IPS-11a (cell line): Measurements from ENCODE around the gene CCDC184.

ENCODE experiments used
- H3K4me3 ChIP-seq: one replicate; pipeline ENCODE4 v1.5.1; 2013; ENCODE audit warnings: low read depth, low read length, control low read depth

Gene CCDC184

GRCh38 chr12:48177982-48178381, 5.5 kb upstream of the CCDC184 start:
- no peak overlapping the region for H3K4me3 ChIP-seq

GRCh38 chr12:48179466-48179865, 4.0 kb upstream of the CCDC184 start:
- no peak overlapping the region for H3K4me3 ChIP-seq

DNA sequence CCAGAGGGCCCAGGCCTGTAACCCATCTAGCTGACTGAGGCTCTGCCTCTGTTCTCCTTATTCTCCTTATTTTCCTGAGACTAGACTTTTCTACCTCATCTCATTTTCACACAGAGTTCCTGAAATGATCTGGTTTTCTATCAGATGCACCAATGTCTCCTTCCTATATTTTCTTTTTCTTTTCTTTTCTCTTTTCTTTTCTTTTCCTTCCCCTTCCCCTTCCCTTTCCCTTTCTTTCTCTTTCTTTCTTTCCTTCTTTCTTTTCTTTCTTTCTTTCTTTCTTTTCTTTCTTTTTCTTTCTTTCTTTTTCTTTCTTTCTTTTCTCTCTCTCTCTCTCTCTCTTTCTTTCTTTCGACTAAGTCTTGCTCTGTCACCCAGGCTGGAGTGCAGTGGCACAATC, 3.0 kb upstream of the CCDC184 start:
- H3K4me3 ChIP-seq: no peak overlapping the region

- no peak overlapping the region for H3K4me3 ChIP-seq
Measured at GRCh38 chr12:48180857-48181495, 2.5 kb upstream of the CCDC184 start.

DNA sequence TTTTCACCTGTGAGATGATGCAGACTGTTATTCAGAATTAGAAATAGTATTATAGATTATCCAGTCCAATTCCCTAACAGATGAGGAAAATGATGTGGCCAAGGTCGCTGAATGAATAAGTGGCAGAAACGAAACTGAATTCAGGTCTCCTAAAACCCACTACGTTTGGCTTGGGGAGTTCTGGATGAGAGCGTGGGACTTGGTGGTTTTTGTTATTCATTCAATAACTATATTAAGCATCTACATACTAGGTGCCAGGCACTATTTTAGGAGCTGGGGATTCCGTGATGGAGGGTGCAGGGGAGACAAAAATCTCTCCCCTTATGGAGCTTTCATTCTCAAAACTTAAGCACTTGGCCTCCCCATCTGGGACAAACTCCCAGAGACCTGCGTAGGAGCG, 813 bp upstream of the CCDC184 start:
- H3K4me3 ChIP-seq: peak overlapping the region; percentile 53

DNA sequence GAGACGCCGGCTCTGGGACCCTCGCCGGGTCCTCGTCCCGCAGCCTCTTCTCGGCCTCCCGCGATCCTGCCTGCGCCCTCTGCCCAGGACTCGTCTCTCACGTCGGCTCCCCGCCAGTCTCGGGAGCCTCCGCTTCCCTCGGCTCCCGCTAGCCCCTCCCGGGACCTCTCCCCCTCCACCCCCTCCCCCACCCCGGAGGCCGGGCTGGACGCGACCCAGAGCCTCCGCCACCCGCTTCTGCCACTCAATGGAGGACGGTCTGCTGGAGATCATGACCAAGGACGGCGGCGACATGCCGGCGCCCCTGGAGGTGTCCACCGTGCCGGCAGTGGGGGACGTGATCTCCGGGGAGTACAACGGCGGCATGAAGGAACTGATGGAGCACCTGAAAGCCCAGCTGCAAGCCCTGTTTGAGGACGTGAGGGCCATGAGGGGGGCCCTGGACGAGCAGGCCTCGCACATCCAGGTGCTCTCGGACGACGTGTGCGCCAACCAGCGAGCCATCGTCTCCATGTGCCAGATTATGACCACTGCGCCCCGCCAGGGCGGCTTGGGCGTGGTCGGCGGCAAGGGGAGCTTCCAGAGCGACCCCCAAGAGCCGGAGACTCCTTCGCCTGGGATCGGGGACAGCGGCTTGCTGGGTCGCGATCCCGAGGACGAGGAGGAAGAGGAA, 568 bp downstream of the CCDC184 start:
- H3K4me3 ChIP-seq: peak overlapping the region; percentile 53

- H3K4me3 ChIP-seq: peak overlapping the region; percentile 30
Measured at GRCh38 chr12:48184549-48184922, 1.1 kb downstream of the CCDC184 start.

DNA sequence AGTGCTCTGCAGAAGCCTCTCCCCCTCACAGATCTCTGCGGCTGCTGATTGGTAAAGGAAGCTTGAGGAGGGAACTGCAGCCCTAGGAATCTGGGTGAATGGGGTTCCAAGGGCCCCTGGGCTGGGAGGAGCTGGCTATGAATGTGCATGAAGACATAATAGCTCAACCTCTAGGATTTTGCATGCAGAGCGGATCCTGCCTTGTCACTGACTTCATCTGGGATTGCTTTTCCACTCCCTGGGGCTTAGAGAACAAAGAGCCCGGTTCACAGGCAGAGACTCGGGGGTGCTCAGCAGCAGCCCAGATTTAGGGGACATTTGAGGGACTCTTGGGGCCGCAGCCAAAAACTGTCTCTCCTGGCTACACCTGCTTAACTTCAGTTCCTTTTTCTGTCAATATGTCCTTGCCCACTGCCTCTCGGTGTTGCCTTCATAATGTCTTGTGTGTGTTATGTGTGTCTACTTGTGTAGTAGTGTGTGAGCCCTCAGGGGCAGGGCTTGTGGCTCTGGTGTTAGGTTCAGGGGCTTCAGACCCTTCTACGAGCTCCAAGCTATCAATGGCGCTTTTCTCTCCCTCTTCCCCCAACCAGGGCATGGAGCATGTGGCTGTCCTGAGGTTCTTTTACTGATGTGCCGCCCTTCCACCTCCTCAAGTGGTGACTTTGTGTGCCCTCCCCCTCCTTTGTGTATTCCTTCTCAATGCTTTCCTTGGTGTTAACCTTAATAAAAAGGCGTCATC, 1.9 kb downstream of the CCDC184 start:
- no peak overlapping the region for H3K4me3 ChIP-seq

DNA sequence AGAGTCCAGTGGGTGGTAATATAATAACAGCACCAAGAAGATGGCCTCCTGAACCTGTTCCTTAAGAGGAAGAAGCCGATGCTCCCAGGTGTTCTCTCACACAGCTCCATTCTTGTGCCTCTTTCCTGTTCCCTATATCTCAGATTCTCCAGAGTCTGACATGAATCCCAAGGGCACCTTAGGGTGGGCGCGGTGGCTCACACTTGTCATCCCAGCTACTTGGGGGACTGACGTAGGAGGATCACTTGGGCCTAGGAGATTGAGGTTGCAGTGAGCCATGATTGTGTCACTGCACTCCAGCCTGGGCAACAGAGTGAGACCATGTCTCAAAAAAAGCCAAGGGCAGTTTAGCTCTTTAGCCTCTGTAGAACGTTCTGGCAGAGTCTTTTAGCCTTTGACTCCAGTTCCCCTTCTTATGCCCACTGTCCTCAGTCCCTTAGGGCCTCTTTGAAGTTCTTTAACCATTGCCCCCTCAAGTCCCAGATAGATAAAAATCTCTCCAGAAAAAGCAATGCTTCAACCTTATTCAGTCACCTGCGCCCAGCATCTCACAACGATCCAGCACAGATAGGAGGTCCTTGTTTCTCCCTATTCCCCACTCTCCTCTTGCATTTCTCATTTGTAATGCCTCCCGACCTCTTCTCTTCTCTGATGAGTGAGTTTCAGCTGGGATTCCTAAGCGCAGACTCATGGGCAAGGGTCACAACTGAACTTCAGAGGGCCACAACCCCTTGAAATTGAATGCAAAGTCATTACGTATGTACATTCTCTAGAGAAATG, 4.7 kb downstream of the CCDC184 start:
- H3K4me3 ChIP-seq: no peak overlapping the region

DNA sequence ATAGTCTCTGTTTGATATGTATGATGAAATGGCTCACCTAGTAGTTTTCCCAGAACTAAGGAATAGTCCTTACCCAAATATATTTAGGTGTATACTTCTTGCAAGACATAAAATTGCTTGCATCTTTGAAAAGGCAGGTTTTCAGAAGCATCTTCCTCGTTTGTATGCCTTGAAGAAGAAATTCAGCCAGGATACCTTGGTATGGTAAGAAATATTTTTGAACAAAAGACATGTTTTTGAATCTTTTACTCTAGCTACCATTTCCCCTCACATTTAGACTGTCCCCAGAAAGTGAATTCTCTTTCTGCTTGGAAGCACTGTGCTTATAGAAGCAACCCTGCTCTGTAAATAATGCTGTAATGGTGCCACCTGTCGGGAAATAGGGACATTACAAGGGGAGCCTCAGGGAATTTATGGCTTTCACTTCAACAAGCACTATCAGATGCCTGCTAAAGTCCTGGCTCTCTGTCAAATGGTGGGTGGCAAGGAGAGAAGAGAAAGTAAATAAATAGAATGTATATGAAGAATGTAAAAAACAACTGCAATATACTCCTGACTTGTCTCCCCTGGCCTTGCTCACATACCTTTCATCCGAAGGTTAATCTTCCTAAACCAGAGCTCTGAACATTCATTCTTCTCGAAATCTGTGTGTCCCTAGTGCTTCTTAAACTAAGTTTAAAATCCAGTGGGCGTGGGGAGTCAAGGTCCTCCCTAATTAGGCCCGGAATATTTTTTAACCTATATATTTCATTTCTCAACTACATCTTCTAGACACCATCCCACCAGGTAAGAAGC, 6.1 kb downstream of the CCDC184 start:
- no peak overlapping the region for H3K4me3 ChIP-seq

GRCh38 chr12:48191096-48191495, 7.7 kb downstream of the CCDC184 start:
- H3K4me3 ChIP-seq: no peak overlapping the region

DNA sequence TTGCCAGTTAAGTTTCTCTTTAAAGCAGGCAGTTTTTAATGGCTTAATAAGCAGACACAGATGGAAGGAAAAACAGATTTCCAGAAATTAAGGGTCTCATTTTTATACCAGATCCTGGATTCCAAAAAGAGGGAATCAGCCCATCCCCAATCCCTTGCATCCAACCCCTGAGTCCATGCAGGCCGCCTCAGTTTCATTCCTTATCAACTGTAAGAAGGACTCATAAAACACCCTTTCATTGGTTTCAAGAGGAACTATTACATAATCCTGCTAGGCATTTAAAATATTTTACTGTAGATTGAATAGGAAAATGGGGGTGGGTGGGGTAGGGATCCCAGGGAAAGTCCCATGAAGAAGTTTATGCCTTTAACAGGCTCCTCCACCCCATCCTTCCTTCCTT, 9.4 kb downstream of the CCDC184 start:
- no peak overlapping the region for H3K4me3 ChIP-seq

DNA sequence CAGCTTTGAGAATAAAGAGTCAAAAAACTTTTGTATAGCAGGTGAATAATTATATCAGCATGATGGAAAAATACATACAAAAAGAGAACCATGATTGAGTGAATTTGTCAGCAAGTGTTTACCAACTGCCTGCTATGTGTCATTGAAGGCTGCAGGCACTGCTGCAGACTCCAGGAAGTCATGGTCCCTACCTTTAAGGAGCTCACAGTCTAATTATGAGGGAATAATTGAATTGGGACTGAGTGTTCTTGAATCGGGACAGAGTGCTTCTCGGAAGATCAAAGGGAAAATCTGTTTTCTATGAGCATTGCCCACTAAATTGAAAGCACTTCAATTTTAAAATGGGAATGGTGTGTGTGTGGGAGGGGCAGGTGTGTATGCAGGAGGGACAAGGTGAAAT, 10.2 kb downstream of the CCDC184 start:
- H3K4me3 ChIP-seq: no peak overlapping the region

DNA sequence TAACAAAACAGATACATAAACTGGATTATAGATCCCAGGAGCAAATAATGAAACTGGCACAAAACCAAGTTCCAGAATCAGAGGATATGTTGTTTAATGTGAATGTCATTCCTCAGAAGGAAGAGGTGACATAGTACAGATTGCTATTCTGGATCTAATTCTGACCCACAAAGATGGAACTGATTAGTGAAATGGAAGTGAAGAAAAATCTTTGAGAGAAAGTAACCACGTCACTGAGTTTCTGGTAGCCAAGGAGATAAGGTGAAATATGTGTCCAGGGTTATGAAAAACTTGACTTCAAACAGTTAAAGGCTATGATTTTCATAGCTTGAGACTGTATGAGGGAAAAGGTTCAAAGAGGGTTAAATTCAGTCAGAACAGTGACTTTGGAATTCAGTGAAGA, 11.4 kb downstream of the CCDC184 start:
- no peak overlapping the region for H3K4me3 ChIP-seq

- H3K4me3 ChIP-seq: peak overlapping the region; percentile 58
Measured at GRCh38 chr12:48197549-48197970, 14.1 kb downstream of the CCDC184 start.

DNA sequence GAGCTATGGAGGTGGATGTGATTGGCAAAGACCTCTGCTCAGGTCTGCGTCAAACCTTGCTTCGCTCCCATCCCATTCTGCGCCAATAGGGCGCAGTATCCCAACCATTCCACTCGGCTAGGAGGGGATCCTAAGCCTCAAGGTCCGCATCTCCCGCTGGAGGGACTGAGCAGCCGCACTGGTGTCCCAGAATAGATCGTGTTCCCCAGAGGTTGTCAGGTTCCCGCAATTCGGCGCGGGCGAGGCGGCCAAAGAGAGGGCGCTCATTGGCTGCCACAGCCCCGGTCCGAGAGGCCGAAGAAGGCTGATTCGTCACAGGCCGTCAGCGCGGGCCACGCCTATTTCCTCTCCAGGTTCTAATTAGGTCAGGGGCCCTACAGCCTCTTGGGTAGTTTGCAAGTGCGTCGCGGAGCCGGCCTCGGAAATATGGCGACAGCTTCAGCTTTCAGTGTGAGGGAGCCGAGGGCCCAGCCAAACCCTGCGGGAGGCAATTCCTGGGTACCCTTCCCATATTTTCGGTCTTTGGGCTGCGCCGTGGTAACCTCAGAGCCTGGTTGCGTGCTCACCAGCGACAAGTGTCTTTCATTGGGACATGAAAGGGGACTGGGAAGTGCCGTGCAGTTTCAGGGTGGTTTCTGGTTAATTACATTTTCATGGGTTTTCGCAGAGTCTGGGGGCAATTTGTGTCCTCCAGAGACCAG, 14.7 kb downstream of the CCDC184 start:
- peak overlapping the region; percentile 91 for H3K4me3 ChIP-seq

DNA sequence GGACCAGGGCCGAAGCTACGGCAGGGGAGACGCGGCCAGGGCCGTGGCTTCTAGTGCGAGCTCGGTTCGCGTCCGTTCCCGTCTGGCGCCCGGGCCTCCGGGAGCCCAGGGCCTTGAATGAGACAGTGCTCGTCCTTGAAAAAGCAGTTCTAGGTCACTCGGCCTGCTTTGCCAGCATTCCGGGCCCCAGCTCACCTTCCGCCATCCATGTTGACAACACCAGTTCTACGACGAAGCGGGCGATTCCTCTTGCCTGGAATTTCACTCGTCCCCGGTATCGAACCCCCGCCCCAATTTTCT, 15.2 kb downstream of the CCDC184 start:
- H3K4me3 ChIP-seq: peak overlapping the region; percentile 91

- H3K4me3 ChIP-seq: peak overlapping the region; percentile 91
Measured at GRCh38 chr12:48198985-48199384, 15.5 kb downstream of the CCDC184 start.

DNA sequence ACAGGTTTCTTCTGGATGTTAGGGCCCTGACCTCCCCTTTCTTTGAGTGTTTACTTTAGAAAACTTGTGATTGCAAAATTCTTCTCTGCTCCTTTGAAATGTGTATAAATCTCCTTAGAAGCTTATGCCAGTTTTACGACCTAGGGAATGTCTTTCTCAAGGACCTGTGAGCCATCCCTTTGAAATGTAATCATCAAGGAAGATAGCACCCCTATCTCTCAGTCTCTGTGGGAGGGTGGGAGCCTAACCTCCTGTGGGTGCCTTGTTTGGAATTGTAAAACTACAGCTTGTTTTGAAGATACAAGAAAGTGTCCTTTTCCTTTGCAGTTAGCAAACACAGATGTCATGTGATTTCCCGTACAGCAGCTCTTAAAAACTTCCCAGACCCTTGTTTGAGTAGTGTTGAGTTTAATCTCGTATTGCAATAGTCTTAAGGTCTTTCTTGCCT, 16.4 kb downstream of the CCDC184 start:
- no peak overlapping the region for H3K4me3 ChIP-seq

- no peak overlapping the region for H3K4me3 ChIP-seq
Measured at GRCh38 chr12:48201091-48201490, 17.6 kb downstream of the CCDC184 start.
